ENCODE results near the gene CR1L. TPM values are rescaled to one million over a fixed set of nuclear protein-coding genes. Genes with fewer than 3 reads are reported as not detected.

Gene CR1L
- polyA plus RNA-seq (2012; ENCODE audit: insufficient read length, low read depth): not detected

GRCh38 chr1:207644852-207645634 is at the start of gene CR1L:
CR1L (plus strand) TSS chr1:207645133; CDS start chr1:207645234, 101 bp downstream.
- TF ChIP-seq FOXP2 (optimal IDR thresholded peaks at IDR 0.05; ENCODE audit: borderline replicate concordance, extremely low read depth, extremely low read length, insufficient read depth) (no peak), REST (IDR thresholded peaks at IDR 0.05; ENCODE audit: insufficient read depth in 1 of 2, low read depth in 2 of 2, low read length in 2 of 2) (no peak), POLR2AphosphoS5 (IDR thresholded peaks at IDR 0.05; ENCODE audit: low read depth, low read length) (no peak), TAF1 (IDR thresholded peaks at IDR 0.05; ENCODE audit: borderline replicate concordance, insufficient read depth, low read length) (no peak), SIN3A (IDR thresholded peaks at IDR 0.05; ENCODE audit: borderline replicate concordance, insufficient read depth, low read length) (no peak)

GRCh38 chr1:207603777-207604176 is 41.2 kb upstream of the CR1L start:
- TF ChIP-seq FOXP2 (optimal IDR thresholded peaks at IDR 0.05; ENCODE audit: borderline replicate concordance, extremely low read depth, extremely low read length, insufficient read depth) (no peak), REST (IDR thresholded peaks at IDR 0.05; ENCODE audit: insufficient read depth in 1 of 2, low read depth in 2 of 2, low read length in 2 of 2) (no peak), POLR2AphosphoS5 (IDR thresholded peaks at IDR 0.05; ENCODE audit: low read depth, low read length) (no peak), TAF1 (IDR thresholded peaks at IDR 0.05; ENCODE audit: borderline replicate concordance, insufficient read depth, low read length) (no peak), SIN3A (IDR thresholded peaks at IDR 0.05; ENCODE audit: borderline replicate concordance, insufficient read depth, low read length) (no peak)

GRCh38 chr1:207605444-207606361 is 39.2 kb upstream of the CR1L start:
- no peak for TF ChIP-seq SIN3A (IDR thresholded peaks at IDR 0.05; ENCODE audit: borderline replicate concordance, insufficient read depth, low read length)
- TF ChIP-seq TAF1 (IDR thresholded peaks at IDR 0.05; ENCODE audit: borderline replicate concordance, insufficient read depth, low read length): no peak
- TF ChIP-seq POLR2AphosphoS5 (IDR thresholded peaks at IDR 0.05; ENCODE audit: low read depth, low read length): no peak
- TF ChIP-seq FOXP2 (optimal IDR thresholded peaks at IDR 0.05; ENCODE audit: borderline replicate concordance, extremely low read depth, extremely low read length, insufficient read depth): no peak
- no peak for TF ChIP-seq REST (IDR thresholded peaks at IDR 0.05; ENCODE audit: insufficient read depth in 1 of 2, low read depth in 2 of 2, low read length in 2 of 2)

GRCh38 chr1:207606362-207606755 is 38.6 kb upstream of the CR1L start:
- TF ChIP-seq POLR2AphosphoS5 (IDR thresholded peaks at IDR 0.05; ENCODE audit: low read depth, low read length) (no peak), SIN3A (IDR thresholded peaks at IDR 0.05; ENCODE audit: borderline replicate concordance, insufficient read depth, low read length) (no peak), TAF1 (IDR thresholded peaks at IDR 0.05; ENCODE audit: borderline replicate concordance, insufficient read depth, low read length) (no peak), FOXP2 (optimal IDR thresholded peaks at IDR 0.05; ENCODE audit: borderline replicate concordance, extremely low read depth, extremely low read length, insufficient read depth) (no peak), REST (IDR thresholded peaks at IDR 0.05; ENCODE audit: insufficient read depth in 1 of 2, low read depth in 2 of 2, low read length in 2 of 2) (no peak)
